Neural progenitor cell (in vitro differentiated cells): ENCODE data around the gene CNOT8. TPM values are rescaled to one million over a fixed set of nuclear protein-coding genes. Genes with fewer than 3 reads are reported as not detected.

ENCODE experiments used
- DNase-seq: peaks from one replicate; pipeline ENCODE4 v3.0.0-alpha.2; 2016; ENCODE audit warnings: low spot score
- H2AFZ ChIP-seq: fragments of 200-600 bp; sonication (generic); replicated peaks from 2 replicates; pipeline ENCODE4 v1.6.1; 2016; ENCODE audit warnings: antibody characterized with exemption
- H3F3A ChIP-seq: fragments of 200-600 bp; sonication (generic); 2 replicates; pipeline ENCODE4 v1.6.1; 2016; ENCODE audit warnings: antibody characterized with exemption, low read depth
- H3K27ac ChIP-seq: fragments of 200-600 bp; sonication (generic); 2 replicates; pipeline ENCODE4 v1.5.1; 2016; ENCODE audit warnings: mild to moderate bottlenecking
- H3K27me3 ChIP-seq: fragments of 200-600 bp; sonication (generic); 2 replicates; pipeline ENCODE4 v1.6.1; 2016; ENCODE audit warnings: mild to moderate bottlenecking, moderate library complexity
- H3K36me3 ChIP-seq: fragments of 200-600 bp; sonication (generic); 2 replicates; pipeline ENCODE4 v1.5.1; 2016
- H3K4me1 ChIP-seq: fragments of 200-600 bp; sonication (generic); 2 replicates; pipeline ENCODE4 v1.6.1; 2016; ENCODE audit warnings: mixed run types
- H3K4me2 ChIP-seq: fragments of 200-600 bp; sonication (generic); 2 replicates; pipeline ENCODE4 v1.6.1; 2016
- H3K4me3 ChIP-seq: fragments of 200-600 bp; sonication (generic); 2 replicates; pipeline ENCODE4 v1.5.1; 2016
- H3K79me2 ChIP-seq: fragments of 200-600 bp; sonication (generic); 2 replicates; pipeline ENCODE4 v1.6.1; 2016; ENCODE audit warnings: low read depth
- H3K9ac ChIP-seq: fragments of 200-600 bp; sonication (generic); 2 replicates; pipeline ENCODE4 v1.6.1; 2016
- H3K9me3 ChIP-seq: fragments of 200-600 bp; sonication (generic); 2 replicates; pipeline ENCODE4 v1.5.1; 2016; ENCODE audit warnings: low read depth
- H4K20me1 ChIP-seq: fragments of 200-600 bp; sonication (generic); 2 replicates; pipeline ENCODE4 v1.6.1; 2016; ENCODE audit warnings: low read depth
- H3K27ac Mint-ChIP-seq: 3 replicates; pipeline ENCODE4 v1.8.0; 2021; ENCODE audit warnings: mixed read lengths
- H3K27me3 Mint-ChIP-seq: 2 replicates; pipeline ENCODE4 v1.8.0; 2022; ENCODE audit warnings: low read depth, mild to moderate bottlenecking, inconsistent platforms, moderate library complexity, mixed read lengths; ENCODE audit not compliant: insufficient read depth
- H3K36me3 Mint-ChIP-seq: 3 replicates; pipeline ENCODE4 v1.8.0; 2021; ENCODE audit warnings: mixed read lengths
- H3K4me1 Mint-ChIP-seq: 3 replicates; pipeline ENCODE4 v1.8.0; 2021; ENCODE audit warnings: mixed read lengths
- H3K4me3 Mint-ChIP-seq: 3 replicates; pipeline ENCODE4 v1.8.0; 2021; ENCODE audit warnings: mild to moderate bottlenecking, moderate library complexity, mixed read lengths
- H3K9me3 Mint-ChIP-seq: 3 replicates; pipeline ENCODE4 v1.8.0; 2020; ENCODE audit warnings: mixed read lengths
- CTCF ChIP-seq: fragments of 200-600 bp; sonication (generic); IDR thresholded peaks from 2 replicates; pipeline ENCODE4 v1.5.1; 2017; ENCODE audit warnings: antibody characterized with exemption, mild to moderate bottlenecking
- EZH2 ChIP-seq: fragments of 200-600 bp; sonication (generic); IDR thresholded peaks from 2 replicates; pipeline ENCODE4 v1.6.1; 2017; ENCODE audit warnings: antibody characterized with exemption, mild to moderate bottlenecking, moderate library complexity
- EZH2phosphoT487 ChIP-seq: fragments of 200-600 bp; sonication (generic); IDR thresholded peaks from 2 replicates; pipeline ENCODE4 v1.6.1; 2017; ENCODE audit warnings: antibody characterized with exemption
- total RNA-seq: library from RNA; depleted of rRNA; stranded (reverse); fragments of >200 nt; gene quantifications from 2 replicates; pipeline ENCODE4 v1.2.3, GENCODE V29; 2015; ENCODE audit warnings: low replicate concordance

CNOT8 gene
- total RNA-seq, 1 donor from 2014 or later, result 90.8 TPM

- peaks cover 9% of the 10 kb centered on the region for H3F3A ChIP-seq
- DNase-seq, result no peak
- Mint-ChIP-seq H3K27me3 (peaks cover 2% of the 10 kb centered on the region), H3K4me3 (no peak overlapping the region), H3K9me3 (no peaks in the 10 kb centered on the region), H3K36me3 (peaks cover 32% of the 10 kb centered on the region), H3K4me1 (peaks cover 20% of the 10 kb centered on the region), H3K27ac (no peak overlapping the region)
- TF ChIP-seq EZH2phosphoT487 (no peak), CTCF (no peak), EZH2 (no peak)
- peaks cover 24% of the 10 kb centered on the region for H4K20me1 ChIP-seq
- H3K79me2 ChIP-seq, result peaks cover 90% of the 10 kb centered on the region
- no peak overlapping the region for H2AFZ ChIP-seq
- no peak overlapping the region for H3K9ac ChIP-seq
- no peaks in the 10 kb centered on the region for H3K9me3 ChIP-seq
- no peak overlapping the region for H3K27ac ChIP-seq
- H3K4me3 ChIP-seq, result no peak overlapping the region
- no peak overlapping the region for H3K4me2 ChIP-seq
- H3K27me3 ChIP-seq, result no peaks in the 10 kb centered on the region
- peaks cover 7% of the 10 kb centered on the region for H3K36me3 ChIP-seq
- peaks cover 5% of the 10 kb centered on the region for H3K4me1 ChIP-seq
Measured at GRCh38 chr5:154862766-154863165, 4.3 kb downstream of the CNOT8 start.

GRCh38 chr5:154863291-154864080, 5.1 kb downstream of the CNOT8 start:
- Histone ChIP-seq H3K36me3 (peaks cover 7% of the 10 kb centered on the region), H3F3A (peaks cover 2% of the 10 kb centered on the region), H3K79me2 (peaks cover 91% of the 10 kb centered on the region), H3K9me3 (no peaks in the 10 kb centered on the region), H3K4me2 (no peak overlapping the region), H3K4me3 (no peak overlapping the region), H4K20me1 (peaks cover 24% of the 10 kb centered on the region), H3K27ac (no peak overlapping the region), H2AFZ (no peak overlapping the region), H3K27me3 (no peaks in the 10 kb centered on the region), H3K9ac (no peak overlapping the region), H3K4me1 (peaks cover 5% of the 10 kb centered on the region)
- Mint-ChIP-seq H3K27ac (no peak overlapping the region), H3K4me3 (no peak overlapping the region), H3K36me3 (peaks cover 33% of the 10 kb centered on the region), H3K4me1 (peaks cover 20% of the 10 kb centered on the region), H3K9me3 (no peaks in the 10 kb centered on the region), H3K27me3 (no peaks in the 10 kb centered on the region)
- TF ChIP-seq EZH2 (no peak), CTCF (no peak), EZH2phosphoT487 (no peak)
- no peak for DNase-seq

GRCh38 chr5:154865466-154866184, 7.2 kb downstream of the CNOT8 start:
- no peak overlapping the region for H2AFZ ChIP-seq
- no peaks in the 10 kb centered on the region for H3K9me3 Mint-ChIP-seq
- peaks cover 9% of the 10 kb centered on the region for H4K20me1 ChIP-seq
- no peaks in the 10 kb centered on the region for H3K4me1 ChIP-seq
- no peak overlapping the region for H3K4me2 ChIP-seq
- TF ChIP-seq EZH2, result no peak
- TF ChIP-seq EZH2phosphoT487, result no peak
- TF ChIP-seq CTCF, result no peak
- no peak overlapping the region for H3K4me3 Mint-ChIP-seq
- no peaks in the 10 kb centered on the region for H3K27me3 ChIP-seq
- peaks cover 5% of the 10 kb centered on the region for H3K4me1 Mint-ChIP-seq
- peaks cover 34% of the 10 kb centered on the region for H3K36me3 Mint-ChIP-seq
- no peak overlapping the region for H3K27ac Mint-ChIP-seq
- H3K36me3 ChIP-seq, result peaks cover 7% of the 10 kb centered on the region
- H3F3A ChIP-seq, result no peaks in the 10 kb centered on the region
- no peaks in the 10 kb centered on the region for H3K9me3 ChIP-seq
- no peaks in the 10 kb centered on the region for H3K27me3 Mint-ChIP-seq
- H3K4me3 ChIP-seq, result no peak overlapping the region
- DNase-seq, result no peak
- H3K79me2 ChIP-seq, result peaks cover 74% of the 10 kb centered on the region
- no peak overlapping the region for H3K9ac ChIP-seq
- no peak overlapping the region for H3K27ac ChIP-seq
